Urothelium cell line (cell line): ENCODE measurements around the gene MARF1.
"Not testable (repeated sequence)": the region's sequence is repeated elsewhere in the genome, so short reads cannot be mapped to it uniquely, and the experiment has no call there.

Experiments
- DNase-seq: peaks from one replicate; pipeline ENCODE4 v3.0.0; 2011; ENCODE audit warnings: low spot score, mixed read lengths
- FAIRE-seq: peaks from 2 replicates; lab custom pipeline; 2011; peaks lifted over from hg19 to GRCh38; lab: Jason Lieb, UNC

The MARF1 gene

DNA sequence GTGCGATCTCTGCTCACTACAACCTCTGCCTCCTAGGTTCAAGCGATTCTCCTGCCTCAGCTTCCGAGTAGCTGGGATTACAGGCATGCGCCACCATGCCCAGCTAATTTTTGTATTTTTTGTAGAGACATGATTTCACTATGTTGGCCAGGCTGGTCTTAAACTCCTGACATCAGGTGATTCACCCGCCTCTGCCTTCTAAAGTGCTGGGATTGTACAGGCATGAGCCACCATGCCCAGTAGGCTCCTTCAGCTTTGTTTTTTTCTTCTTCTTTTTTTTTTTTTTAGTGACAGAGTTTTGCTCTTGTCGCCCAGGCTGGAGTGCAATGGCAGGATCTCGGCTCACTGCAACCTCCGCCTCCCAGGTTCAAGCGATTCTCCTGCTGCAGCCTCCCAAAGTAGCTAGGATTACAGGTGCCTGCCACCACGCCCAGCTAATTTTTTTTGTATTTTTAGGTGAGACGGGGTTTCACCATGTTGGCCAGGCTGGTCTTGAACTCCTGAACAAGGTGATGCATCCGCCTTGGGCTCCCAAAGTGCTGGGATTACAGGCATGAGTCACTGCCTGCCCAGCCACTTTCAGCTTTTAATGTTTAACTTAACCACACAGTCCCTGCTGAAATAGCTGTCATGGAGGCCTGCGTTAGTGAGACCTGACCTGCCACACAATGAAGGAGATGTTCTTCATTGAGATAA is 95.7 kb downstream of the MARF1 start:
- DNase-seq, FAIRE-seq: not testable (repeated sequence)

DNA sequence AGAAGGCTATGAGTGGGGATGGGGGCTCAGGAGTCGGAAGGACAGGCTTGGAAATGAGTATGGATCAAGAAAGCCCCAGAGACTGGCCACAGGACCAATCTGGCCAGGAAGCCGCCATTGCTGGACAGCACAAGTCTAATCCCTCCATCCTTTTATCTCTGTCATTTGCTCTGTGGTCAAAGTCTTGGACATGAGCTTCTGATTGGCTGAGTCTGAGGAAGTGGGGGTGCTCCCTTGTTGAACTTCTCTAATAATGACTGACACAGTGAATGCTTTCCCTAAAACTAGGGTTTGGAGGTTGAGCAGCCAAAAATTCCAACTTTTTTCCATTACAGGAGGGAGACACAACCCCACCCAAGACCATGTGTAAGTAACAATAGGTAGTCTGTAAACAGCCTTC is 97.4 kb downstream of the MARF1 start:
- FAIRE-seq, result no peak

DNA sequence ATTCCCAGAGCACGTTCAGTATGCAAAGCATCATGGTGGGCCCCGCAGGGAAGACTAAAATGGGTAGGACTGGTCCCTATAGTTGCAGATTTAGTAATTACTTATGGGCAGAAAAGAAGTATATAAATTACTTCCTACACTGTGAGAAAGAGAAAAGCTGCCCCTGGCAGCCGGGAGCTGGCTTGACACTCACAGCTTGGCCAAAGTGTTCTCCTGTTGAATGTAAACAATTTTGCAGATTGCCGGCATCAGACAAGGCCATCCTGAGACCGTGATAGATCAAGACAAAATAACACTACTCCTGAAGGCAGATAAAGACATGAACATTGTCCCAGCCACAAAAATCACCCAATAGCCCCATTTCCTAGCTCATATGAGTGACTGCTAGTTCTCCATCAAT is 98.5 kb downstream of the MARF1 start:
- no peak for DNase-seq
- no peak for FAIRE-seq

More for the DNA sequence above, 97.4 kb downstream of the MARF1 start:
- no peak for DNase-seq
